Activated CD8-positive, alpha-beta T cell treated with anti-CD3 and anti-CD28 coated beads, Interleukin-2, amount 10 ng/mL, durations not matched to agents 7 days and 5 days (primary cell): ENCODE measurements around the gene CHST9. TPM values are rescaled to one million over a fixed set of nuclear protein-coding genes. Genes with fewer than 3 reads are reported as not detected.

ENCODE experiments used
- ATAC-seq: fragments of 150-1000 bp; cut with Tn5 transposase; one replicate; pipeline ENCODE4 v1.10.0; 2021; ENCODE audit warnings: moderate library complexity
- CTCF ChIA-PET: fragments of 350-600 bp; sonication (Branson Sonifier 250); formaldehyde crosslinking; loops from one replicate; lab custom pipeline; 2021; ENCODE audit warnings: antibody characterized with exemption; lab: Charles Lee
- POLR2A ChIA-PET: fragments of 350-600 bp; sonication (Branson Sonifier 250); formaldehyde crosslinking; loops from one replicate; lab custom pipeline; 2021; ENCODE audit warnings: antibody characterized with exemption; lab: Charles Lee
- DNase-seq: peaks from one replicate; pipeline ENCODE4 v3.0.0-alpha.2; 2020
- H3K27ac Mint-ChIP-seq: one replicate; pipeline ENCODE4 v1.8.0; 2021; ENCODE audit warnings: mild to moderate bottlenecking, mixed read lengths
- H3K27me3 Mint-ChIP-seq: one replicate; pipeline ENCODE4 v1.8.0; 2021; ENCODE audit warnings: low read depth, mixed read lengths
- H3K36me3 Mint-ChIP-seq: one replicate; pipeline ENCODE4 v1.8.0; 2021; ENCODE audit warnings: low read depth, mixed read lengths
- H3K4me1 Mint-ChIP-seq: one replicate; pipeline ENCODE4 v1.8.0; 2021; ENCODE audit warnings: low read depth, mixed read lengths
- H3K4me3 Mint-ChIP-seq: one replicate; pipeline ENCODE4 v1.8.0; 2021; ENCODE audit warnings: mild to moderate bottlenecking, mixed read lengths
- H3K9me3 Mint-ChIP-seq: one replicate; pipeline ENCODE4 v1.8.0; 2022; ENCODE audit warnings: mixed read lengths; ENCODE audit not compliant: insufficient read depth
- total RNA-seq, 2 experiments: library from RNA; stranded (reverse); gene quantifications; one replicate each; pipeline ENCODE4 v1.2.3, GENCODE V29; 2021

The CHST9 gene
- total RNA-seq, 2 experiments from 2014 or later, result not detected

DNA sequence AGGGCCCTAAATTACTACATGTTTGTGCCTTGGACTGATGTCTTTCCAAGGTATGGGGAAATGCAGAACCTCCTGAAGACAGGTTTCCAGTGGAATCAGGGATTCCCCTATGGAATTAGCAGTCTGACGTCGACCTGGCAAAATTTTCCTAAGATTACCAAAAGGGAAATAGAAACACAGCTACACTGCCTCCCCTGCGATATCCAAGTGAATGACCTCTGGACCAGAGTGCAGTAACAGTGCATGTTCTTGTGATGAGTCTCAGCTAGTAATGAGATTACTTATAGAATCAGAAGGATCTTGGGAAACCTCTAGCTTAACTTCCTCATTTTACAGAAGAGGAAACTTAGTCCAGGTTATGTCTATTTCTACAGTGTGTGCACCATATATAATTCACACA is 21.3 kb upstream of the CHST9 start:
- no peaks in the 10 kb centered on the region for H3K36me3 Mint-ChIP-seq
- ATAC-seq, result no peak
- CTCF ChIA-PET, result no interaction called here
- no peak overlapping the region for H3K27ac Mint-ChIP-seq
- no peaks in the 10 kb centered on the region for H3K4me1 Mint-ChIP-seq
- no peak overlapping the region for H3K4me3 Mint-ChIP-seq
- no peaks in the 10 kb centered on the region for H3K9me3 Mint-ChIP-seq
- POLR2A ChIA-PET, result no interaction called here
- no peak for DNase-seq
- no peaks in the 10 kb centered on the region for H3K27me3 Mint-ChIP-seq

DNA sequence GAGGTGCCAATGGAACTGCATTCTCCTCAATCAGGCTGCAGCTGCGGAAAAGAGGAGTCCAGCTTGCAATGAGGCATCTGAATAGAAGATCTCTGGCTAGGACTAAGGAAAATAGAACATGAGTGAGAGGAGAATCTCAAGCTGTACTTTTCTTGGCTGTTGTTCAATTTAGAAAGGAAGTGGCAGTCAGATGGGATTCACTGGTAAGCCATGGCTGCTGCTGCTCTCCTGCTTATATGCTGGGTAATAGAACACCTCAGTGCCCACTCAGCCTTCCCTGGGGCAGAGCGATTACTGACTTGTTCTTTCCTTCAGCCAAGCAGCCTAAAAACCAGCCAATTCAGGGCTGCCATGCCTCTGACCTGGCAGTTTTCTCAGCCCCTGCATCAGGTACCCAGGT is 17.6 kb upstream of the CHST9 start:
- H3K4me3 Mint-ChIP-seq, result no peak overlapping the region
- POLR2A ChIA-PET, result no interaction called here
- H3K27ac Mint-ChIP-seq, result no peak overlapping the region
- no peak for ATAC-seq
- CTCF ChIA-PET, result no interaction called here
- H3K9me3 Mint-ChIP-seq, result no peaks in the 10 kb centered on the region
- DNase-seq, result no peak
- no peaks in the 10 kb centered on the region for H3K27me3 Mint-ChIP-seq
- no peaks in the 10 kb centered on the region for H3K36me3 Mint-ChIP-seq
- no peaks in the 10 kb centered on the region for H3K4me1 Mint-ChIP-seq

DNA sequence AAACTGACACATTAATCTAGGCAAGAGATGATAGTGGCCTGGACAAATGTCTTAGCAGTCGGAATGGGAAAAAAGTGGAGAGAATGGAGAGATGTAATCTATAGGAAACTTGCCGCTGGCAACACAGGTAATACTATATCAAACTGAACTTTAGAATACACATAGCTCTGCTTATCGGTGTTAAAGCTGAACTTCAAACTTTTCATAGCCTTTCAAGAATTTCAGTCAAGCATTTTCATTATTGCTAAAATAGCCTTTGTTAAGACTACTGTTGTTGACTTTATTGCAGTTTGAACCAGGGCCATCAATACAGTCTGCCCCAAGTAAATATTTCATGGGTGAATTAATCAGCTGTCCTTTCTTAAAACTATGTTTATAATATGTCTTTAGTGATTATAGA is 12.9 kb upstream of the CHST9 start:
- Mint-ChIP-seq H3K27me3 (no peaks in the 10 kb centered on the region), H3K9me3 (no peaks in the 10 kb centered on the region), H3K36me3 (no peaks in the 10 kb centered on the region), H3K4me1 (no peaks in the 10 kb centered on the region), H3K4me3 (no peak overlapping the region), H3K27ac (no peak overlapping the region)
- ATAC-seq (no peak), DNase-seq (no peak)
- POLR2A ChIA-PET, result no interaction called here
- CTCF ChIA-PET, result no interaction called here

DNA sequence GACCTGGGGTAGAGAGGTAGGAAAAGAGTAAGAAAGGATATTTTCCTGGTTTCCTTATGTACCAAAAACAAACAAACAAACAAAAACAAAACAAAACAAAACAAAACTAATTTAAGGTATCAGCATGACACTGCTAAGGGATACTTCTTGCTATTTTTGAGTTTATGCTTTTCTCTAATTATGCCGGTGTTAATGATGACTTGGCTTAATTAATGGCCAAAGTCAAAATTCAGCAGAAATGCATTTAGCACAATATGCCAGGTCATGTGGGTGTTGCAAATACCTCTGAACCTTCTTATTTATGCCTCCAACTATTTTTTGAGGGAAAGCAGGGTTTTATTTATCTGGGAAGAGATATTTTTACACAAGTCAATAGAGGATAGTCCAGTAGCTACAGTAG is 3.2 kb upstream of the CHST9 start:
- Mint-ChIP-seq H3K9me3 (no peaks in the 10 kb centered on the region), H3K4me3 (no peak overlapping the region), H3K27me3 (peaks cover 15% of the 10 kb centered on the region), H3K4me1 (no peaks in the 10 kb centered on the region), H3K27ac (no peak overlapping the region), H3K36me3 (peaks cover 2% of the 10 kb centered on the region)
- no peak for ATAC-seq
- no peak for DNase-seq
- ChIA-PET CTCF (no interaction called here), POLR2A (no interaction called here)

DNA sequence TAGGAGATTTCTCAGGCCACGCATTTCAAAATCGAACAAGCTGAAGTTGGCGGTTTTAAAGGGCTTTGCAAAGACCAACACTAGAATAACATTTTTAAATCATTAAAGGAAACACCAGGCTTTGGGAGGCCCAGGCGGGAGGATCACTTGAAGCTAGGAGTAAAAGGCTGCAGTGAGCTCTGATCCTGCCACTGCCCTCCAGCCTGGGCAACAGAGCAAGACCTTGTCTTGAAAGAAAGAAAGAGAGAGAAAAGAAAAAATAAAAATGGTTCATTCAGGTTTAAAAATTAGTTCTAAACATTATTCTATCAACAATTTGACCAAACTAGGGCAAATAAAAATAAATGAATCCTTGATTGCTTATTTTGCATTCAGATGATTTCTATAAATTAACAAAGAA is 789 bp upstream of the CHST9 start:
- no peak overlapping the region for H3K4me3 Mint-ChIP-seq
- ChIA-PET CTCF (no interaction called here), POLR2A (no interaction called here)
- H3K36me3 Mint-ChIP-seq, result peaks cover 2% of the 10 kb centered on the region
- H3K27me3 Mint-ChIP-seq, result peaks cover 15% of the 10 kb centered on the region
- H3K9me3 Mint-ChIP-seq, result no peaks in the 10 kb centered on the region
- ATAC-seq (no peak), DNase-seq (no peak)
- no peaks in the 10 kb centered on the region for H3K4me1 Mint-ChIP-seq
- H3K27ac Mint-ChIP-seq, result no peak overlapping the region

DNA sequence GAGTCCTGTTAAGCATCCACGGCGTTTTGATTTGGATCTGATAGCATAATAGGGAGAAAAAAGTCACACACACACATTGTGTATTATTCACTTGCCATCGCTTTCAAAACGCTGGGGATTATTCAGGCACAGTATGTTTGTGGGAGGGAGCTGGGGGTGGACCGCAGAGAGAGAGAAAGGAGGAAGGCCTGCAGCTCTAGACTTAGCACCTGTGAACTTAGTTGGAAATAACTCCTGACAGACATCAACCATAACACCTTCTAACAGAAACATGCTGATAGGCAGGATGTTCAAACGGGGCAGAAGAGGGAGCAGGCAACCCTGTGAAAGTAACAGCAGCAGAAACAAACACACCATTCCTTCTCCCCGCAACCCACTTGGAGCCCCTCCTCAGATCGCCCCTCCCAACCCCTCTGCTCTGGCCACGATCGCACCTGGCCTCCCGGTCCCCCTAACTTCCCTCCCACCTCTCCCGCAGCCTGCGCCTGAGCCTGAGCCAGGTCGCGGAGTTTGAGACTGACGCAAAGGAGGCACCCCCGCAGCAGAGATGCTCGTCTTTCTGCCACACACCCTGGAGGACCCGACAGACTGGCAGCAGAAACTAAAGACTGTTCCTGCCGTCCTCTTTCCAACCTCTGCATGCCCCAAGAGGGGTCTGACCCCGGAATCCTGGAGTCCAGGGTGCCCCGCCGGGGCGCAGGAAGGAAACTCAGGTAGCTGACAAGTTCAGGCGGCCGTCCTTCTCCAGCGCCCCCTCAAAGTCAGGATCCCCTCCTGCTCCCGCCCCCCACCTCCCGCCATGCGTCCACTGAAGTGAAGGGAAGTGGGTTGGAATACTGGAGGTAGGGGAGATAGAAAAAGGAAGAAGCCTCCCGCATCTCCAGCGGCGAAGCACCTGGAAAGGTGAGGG is 738 bp downstream of the CHST9 start:
- no peaks in the 10 kb centered on the region for H3K4me1 Mint-ChIP-seq
- H3K36me3 Mint-ChIP-seq, result peaks cover 2% of the 10 kb centered on the region
- no peak overlapping the region for H3K27ac Mint-ChIP-seq
- DNase-seq, result no peak
- CTCF ChIA-PET, result no interaction called here
- H3K9me3 Mint-ChIP-seq, result no peaks in the 10 kb centered on the region
- ATAC-seq, result no peak
- no peak overlapping the region for H3K4me3 Mint-ChIP-seq
- peaks cover 15% of the 10 kb centered on the region for H3K27me3 Mint-ChIP-seq
- POLR2A ChIA-PET, result no interaction called here

DNA sequence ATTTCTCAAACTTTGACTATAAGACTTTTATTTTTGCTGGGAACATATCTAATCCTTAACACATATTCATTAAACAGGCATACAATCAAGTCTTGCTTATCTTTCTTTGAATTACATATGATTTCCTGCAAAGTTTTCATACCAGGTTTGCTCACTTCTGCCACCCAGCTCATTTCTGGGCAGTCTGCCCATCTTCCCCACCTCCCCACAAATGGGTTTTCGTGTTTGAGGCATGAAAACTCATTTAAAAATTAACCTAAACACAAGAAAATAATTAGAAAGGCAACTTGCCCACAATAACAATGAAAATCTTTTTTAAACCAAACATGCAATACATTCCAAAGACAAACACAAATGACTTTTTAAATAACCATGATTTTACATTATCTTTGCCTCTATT is 3.4 kb downstream of the CHST9 start:
- Mint-ChIP-seq H3K27me3 (peaks cover 15% of the 10 kb centered on the region), H3K27ac (no peak overlapping the region), H3K9me3 (no peaks in the 10 kb centered on the region), H3K4me3 (no peak overlapping the region), H3K4me1 (no peaks in the 10 kb centered on the region), H3K36me3 (peaks cover 2% of the 10 kb centered on the region)
- ATAC-seq, result no peak
- ChIA-PET POLR2A (no interaction called here), CTCF (no interaction called here)
- DNase-seq, result no peak

DNA sequence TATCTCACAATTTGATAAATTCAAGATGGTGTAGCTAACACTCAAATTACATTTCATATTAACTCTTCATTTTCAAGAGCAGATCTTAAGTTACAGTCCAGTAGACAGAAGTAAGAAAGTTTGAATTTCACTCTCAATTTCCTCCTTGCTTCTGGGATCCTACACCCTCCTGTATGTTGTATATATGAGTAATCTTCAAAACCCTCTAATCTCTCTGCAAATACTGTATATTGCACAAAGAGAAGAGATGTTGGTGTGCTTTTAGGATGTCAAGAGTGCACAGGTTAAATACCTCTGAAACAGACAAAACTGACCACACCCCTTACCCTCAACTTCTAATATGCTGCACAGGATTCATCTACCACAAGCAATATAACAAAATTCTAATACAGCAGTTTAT is 6.7 kb downstream of the CHST9 start:
- ATAC-seq, result no peak
- POLR2A ChIA-PET, result no interaction called here
- H3K27me3 Mint-ChIP-seq, result no peaks in the 10 kb centered on the region
- H3K9me3 Mint-ChIP-seq, result no peaks in the 10 kb centered on the region
- no peaks in the 10 kb centered on the region for H3K36me3 Mint-ChIP-seq
- no peak overlapping the region for H3K27ac Mint-ChIP-seq
- no peaks in the 10 kb centered on the region for H3K4me1 Mint-ChIP-seq
- CTCF ChIA-PET, result no interaction called here
- DNase-seq, result no peak
- no peak overlapping the region for H3K4me3 Mint-ChIP-seq

DNA sequence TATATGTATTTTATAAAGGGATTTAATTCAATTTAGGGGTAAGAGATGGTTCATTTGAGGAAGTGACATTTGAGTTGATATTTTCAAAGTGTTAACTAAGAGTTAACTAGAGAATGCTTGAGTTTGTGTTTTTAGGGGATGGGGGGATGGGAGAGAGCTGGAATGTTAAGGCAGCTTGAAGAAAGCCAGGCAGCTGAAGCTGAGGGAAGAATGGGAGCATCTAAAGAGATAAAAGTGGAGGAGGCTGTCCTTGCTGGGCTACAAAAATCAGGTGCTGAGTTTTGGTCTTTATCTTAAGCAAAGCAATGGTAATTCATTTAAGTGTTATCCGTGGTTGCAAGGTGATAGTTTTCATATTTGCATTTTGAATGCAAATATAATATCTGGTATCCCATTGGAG is 9.2 kb downstream of the CHST9 start:
- no peaks in the 10 kb centered on the region for H3K36me3 Mint-ChIP-seq

DNA sequence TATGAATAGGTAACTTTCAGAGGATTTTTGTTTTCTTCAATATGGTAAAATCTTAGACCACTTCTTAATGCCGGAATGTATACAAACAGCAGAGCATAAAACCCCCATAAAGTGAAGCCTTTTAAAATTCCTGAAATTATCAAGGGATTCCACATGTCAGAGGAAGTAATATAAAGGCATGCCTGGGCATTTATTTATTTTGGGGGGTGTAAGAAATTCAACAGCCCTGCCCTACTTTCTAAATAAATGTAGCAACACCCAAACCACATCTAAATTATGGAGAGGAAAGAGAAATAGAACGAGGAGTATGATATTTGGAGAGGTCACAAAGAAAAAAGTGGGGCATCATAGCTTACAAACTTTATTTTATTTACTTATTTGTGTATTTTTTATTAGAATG is 9.9 kb downstream of the CHST9 start:
- Mint-ChIP-seq H3K27me3 (no peaks in the 10 kb centered on the region), H3K4me1 (no peaks in the 10 kb centered on the region), H3K9me3 (no peaks in the 10 kb centered on the region), H3K4me3 (no peak overlapping the region), H3K36me3 (no peaks in the 10 kb centered on the region), H3K27ac (no peak overlapping the region)
- DNase-seq, result no peak
- ChIA-PET CTCF (no interaction called here), POLR2A (no interaction called here)
- ATAC-seq, result no peak

More for the DNA sequence above, 9.2 kb downstream of the CHST9 start:
- H3K27me3 Mint-ChIP-seq, result no peaks in the 10 kb centered on the region
- CTCF ChIA-PET, result no interaction called here
- DNase-seq, result no peak
- no peak for ATAC-seq
- POLR2A ChIA-PET, result no interaction called here
- H3K9me3 Mint-ChIP-seq, result no peaks in the 10 kb centered on the region
- no peak overlapping the region for H3K27ac Mint-ChIP-seq
- no peaks in the 10 kb centered on the region for H3K4me1 Mint-ChIP-seq
- no peak overlapping the region for H3K4me3 Mint-ChIP-seq

DNA sequence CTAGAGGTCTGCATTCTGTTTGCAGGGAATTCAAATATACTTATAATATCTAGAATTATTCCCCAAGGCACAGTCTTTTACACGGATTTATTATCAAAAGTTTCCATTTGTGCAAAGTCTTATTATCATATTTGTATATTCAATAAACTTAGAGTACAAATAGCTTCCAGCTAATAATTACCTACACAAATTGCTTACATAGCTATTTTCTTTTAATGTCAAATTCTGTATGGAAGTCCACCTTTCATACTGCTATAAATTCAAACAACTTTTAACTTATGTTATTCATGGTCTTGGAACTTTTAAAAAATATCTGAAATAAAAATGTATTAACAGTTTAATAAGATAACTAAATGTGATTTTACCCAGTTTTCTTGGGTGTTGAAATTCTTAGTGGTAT is 13.1 kb downstream of the CHST9 start:
- ChIA-PET POLR2A (no interaction called here), CTCF (no interaction called here)
- Mint-ChIP-seq H3K27ac (no peak overlapping the region), H3K27me3 (no peaks in the 10 kb centered on the region), H3K9me3 (no peaks in the 10 kb centered on the region), H3K4me1 (no peaks in the 10 kb centered on the region), H3K36me3 (no peaks in the 10 kb centered on the region), H3K4me3 (no peak overlapping the region)
- no peak for DNase-seq
- ATAC-seq, result no peak

DNA sequence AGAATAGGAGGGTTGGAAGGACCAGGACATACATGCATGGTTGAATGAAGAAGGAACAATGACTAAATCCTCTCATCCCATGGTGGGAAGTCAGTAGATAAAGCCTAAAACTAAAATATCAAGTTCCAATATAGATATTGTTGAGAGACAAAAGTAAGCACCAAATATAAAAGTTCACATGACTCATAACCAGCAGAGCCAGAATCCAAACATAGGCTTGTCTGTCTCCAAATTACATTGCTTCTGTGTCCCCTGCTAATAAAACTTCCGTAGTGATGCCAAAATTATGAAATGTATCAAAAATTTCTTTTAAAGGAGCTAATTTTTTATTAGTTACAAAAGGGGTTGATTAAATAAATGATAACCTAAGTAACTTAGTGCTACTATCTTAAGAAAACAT is 19.7 kb downstream of the CHST9 start:
- Mint-ChIP-seq H3K27me3 (no peaks in the 10 kb centered on the region), H3K4me3 (no peak overlapping the region), H3K9me3 (no peaks in the 10 kb centered on the region), H3K27ac (no peak overlapping the region), H3K4me1 (no peaks in the 10 kb centered on the region), H3K36me3 (no peaks in the 10 kb centered on the region)
- no peak for ATAC-seq
- ChIA-PET POLR2A (no interaction called here), CTCF (no interaction called here)
- DNase-seq, result no peak

DNA sequence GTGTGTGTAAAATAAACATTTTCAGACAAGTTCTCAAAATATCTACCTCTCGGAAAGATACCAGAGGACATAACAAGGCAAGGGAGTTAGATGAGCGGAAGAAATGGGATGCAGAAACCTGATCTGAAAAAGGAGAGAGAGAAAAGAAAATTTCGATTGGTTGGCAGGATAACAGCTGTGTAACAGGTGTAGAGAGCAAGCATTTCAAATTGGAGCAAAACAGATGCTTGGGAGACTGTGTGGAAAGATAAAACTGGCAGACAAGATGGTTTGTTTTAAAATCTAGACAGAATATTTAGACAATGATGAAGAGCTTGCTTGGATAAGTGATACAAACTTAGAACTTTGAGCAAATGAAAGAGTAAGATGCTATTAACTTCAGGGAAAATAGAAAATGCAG is 20.2 kb downstream of the CHST9 start:
- no peak overlapping the region for H3K4me3 Mint-ChIP-seq
- no peaks in the 10 kb centered on the region for H3K4me1 Mint-ChIP-seq
- H3K27me3 Mint-ChIP-seq, result no peaks in the 10 kb centered on the region
- no peaks in the 10 kb centered on the region for H3K36me3 Mint-ChIP-seq
- H3K9me3 Mint-ChIP-seq, result no peaks in the 10 kb centered on the region
- H3K27ac Mint-ChIP-seq, result no peak overlapping the region
- ChIA-PET POLR2A (no interaction called here), CTCF (no interaction called here)
- no peak for DNase-seq
- ATAC-seq, result no peak
